Aorta (tissue), 5 donors: ENCODE data around the gene P2RY2. TPM values are rescaled to one million over a fixed set of nuclear protein-coding genes. Genes with fewer than 3 reads are reported as not detected.
A peak's percentile ranks its signal among the peaks of the same experiment; 100 is the strongest.
"Not testable (repeated sequence)": the region's sequence is repeated elsewhere in the genome, so short reads cannot be mapped to it uniquely, and the experiment has no call there.

ENCODE experiments used
- ATAC-seq: fragments of 200-7000 bp; cut with Tn5 transposase; one replicate; pipeline ENCODE4 v1.9.1; 2022; ENCODE audit warnings: moderate library complexity; ENCODE audit not compliant: low FRiP score
- DNase-seq, 2 donors: peaks; one replicate each; pipeline ENCODE4 v3.0.0-alpha.2; 2020
- H3K27ac ChIP-seq, 2 donors: one replicate each; pipeline ENCODE4 v1.5.1; 2013; ENCODE audit warnings: low read length in 2 of 2, mild to moderate bottlenecking in 2 of 2, moderate library complexity in 2 of 2, control low read depth in 1 of 2, inconsistent platforms in 1 of 2, low read depth in 1 of 2
- H3K27me3 ChIP-seq, 2 donors: one replicate each; pipeline ENCODE4 v1.6.1; 2013; ENCODE audit warnings: control low read depth in 1 of 2, low read length in 1 of 2, mild to moderate bottlenecking in 1 of 2, moderate library complexity in 1 of 2; ENCODE audit not compliant: insufficient read depth in 2 of 2, control insufficient read depth in 1 of 2
- H3K36me3 ChIP-seq, 2 donors: one replicate each; pipeline ENCODE4 v1.6.1; 2013; ENCODE audit warnings: control low read depth in 1 of 2, low read length in 1 of 2, mild to moderate bottlenecking in 1 of 2; ENCODE audit not compliant: insufficient read depth in 2 of 2, control insufficient read depth in 1 of 2
- H3K4me1 ChIP-seq, 2 donors: one replicate each; pipeline ENCODE4 v1.6.1; 2013; ENCODE audit warnings: low read length in 2 of 2, control low read depth in 1 of 2, mild to moderate bottlenecking in 1 of 2, moderate library complexity in 1 of 2; ENCODE audit not compliant: insufficient read depth in 2 of 2, control insufficient read depth in 1 of 2
- H3K4me3 ChIP-seq, 2 donors: one replicate each; pipeline ENCODE4 v1.5.1; 2013; ENCODE audit warnings: low read length in 2 of 2, control low read depth in 1 of 2, mild to moderate bottlenecking in 1 of 2
- H3K9me3 ChIP-seq: one replicate; pipeline ENCODE4 v1.6.1; 2013; ENCODE audit warnings: mild to moderate bottlenecking, low read length; ENCODE audit not compliant: control insufficient read depth
- WGBS, 2 donors: extraction: QIAGEN DNeasy Blood & Tissue Kit; methylation state at CpG; one replicate each; pipeline ENCODE4 v1.1.7; 2013; 5-methylcytosine and 5-hydroxymethylcytosine counted together
- intact Hi-C, 2 donors: fragments of 100-400 bp; cut with DNase I; formaldehyde crosslinking; loops; one replicate each; pipeline versions ENCODE4 v1.14.2 to v1.15.0; 2022
- polyA plus RNA-seq, 2 donors: library from polyadenylated mRNA; stranded (reverse); fragments of 200-250 nt; gene quantifications; one replicate each; pipeline ENCODE4 v1.2.3, GENCODE V29; 2013
- total RNA-seq, 2 donors: library from RNA; stranded (reverse); fragmentation: NEBNext Ultra II Directional; extraction: Animal tissue kit (Norgen Biotek cat#: 25700); gene quantifications; one replicate each; pipeline ENCODE4 v1.2.1, GENCODE V29; 2021
- donor health status: healthy with polysubstance abuse.
- donor health status: Bipolar disorder and iron deficiency.
- donor health status: DM: no; HTN: no; CAD: no.
- donor health status: DM: no; HTN: no; CAD: no.
- donor health status: DM: yes; HTN: yes; CAD: no.

Gene P2RY2
- total and polyA plus RNA-seq, 4 donors = 0.50 to 3.9 (median 1.7) TPM

DNA sequence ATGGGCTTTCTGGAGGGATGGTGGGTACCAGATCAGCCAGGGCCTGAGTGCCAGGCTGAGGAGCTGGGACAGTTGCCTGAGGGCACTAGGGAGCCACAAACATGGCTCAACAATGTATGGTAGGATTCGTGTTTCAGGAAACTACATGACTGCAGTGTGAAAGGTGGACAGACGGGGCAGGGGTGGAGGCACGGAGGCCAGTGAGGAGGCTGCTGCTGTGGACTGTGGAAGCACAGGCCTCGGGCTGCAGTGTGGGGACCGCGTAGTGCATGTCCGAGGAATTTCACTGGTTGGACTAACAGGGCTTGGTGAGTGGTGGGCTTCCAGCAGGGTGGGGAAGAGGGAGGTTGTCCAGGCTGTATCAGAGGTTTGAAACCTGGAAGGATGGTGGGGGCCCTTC, 7.8 kb downstream of the P2RY2 start:
- H3K27me3 ChIP-seq = no peaks in the 10 kb centered on the region
- ATAC-seq (no peak), DNase-seq (peak; percentile 18 to 61)
- no peak overlapping the region for H3K27ac ChIP-seq
- WGBS, 2 donors = 95 to 96% methylated on average over 7 of the region's 7 CpGs
- H3K36me3 ChIP-seq = no peaks in the 10 kb centered on the region
- no peaks in the 10 kb centered on the region for H3K4me1 ChIP-seq
- intact Hi-C loops = no loop called here
- no peaks in the 10 kb centered on the region for H3K9me3 ChIP-seq
- no peak overlapping the region for H3K4me3 ChIP-seq

DNA sequence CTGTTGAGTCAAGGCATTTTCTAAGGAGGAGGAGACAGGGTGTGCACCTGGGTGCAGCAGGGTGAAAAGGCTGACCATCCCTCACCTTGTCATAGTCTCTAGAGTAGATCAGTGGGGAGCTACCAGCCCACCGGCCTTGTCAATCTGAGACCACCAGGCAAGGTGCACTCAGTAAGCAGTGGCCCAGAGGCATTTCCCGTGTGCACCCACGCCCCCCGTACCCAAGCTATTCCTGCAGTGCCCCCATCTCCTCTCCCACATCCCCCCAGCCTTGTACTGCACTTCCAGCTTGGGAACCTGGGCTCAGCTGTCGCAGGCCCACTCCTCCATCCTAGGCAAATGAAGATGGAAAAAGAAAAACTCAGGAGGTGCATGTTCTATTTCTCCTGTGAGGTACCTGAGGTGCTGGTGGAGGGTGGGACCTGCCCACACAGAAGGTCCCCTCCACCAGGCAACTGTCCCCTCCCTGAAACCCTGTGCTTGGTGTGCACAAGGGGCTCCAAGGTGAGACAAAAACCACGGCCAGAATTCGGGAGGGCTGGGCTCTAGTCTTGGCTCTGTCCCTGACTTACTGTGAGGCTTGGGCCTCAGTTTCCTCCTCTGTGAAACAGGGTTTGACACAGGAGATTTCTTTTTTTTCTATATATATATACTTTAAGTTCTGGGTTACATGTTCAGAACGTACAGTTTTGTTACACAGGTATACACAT, 8.4 kb downstream of the P2RY2 start:
- Histone ChIP-seq H3K4me3 (no peak overlapping the region), H3K27ac (no peak overlapping the region), H3K4me1 (no peaks in the 10 kb centered on the region), H3K9me3 (no peaks in the 10 kb centered on the region), H3K36me3 (no peaks in the 10 kb centered on the region), H3K27me3 (no peaks in the 10 kb centered on the region)
- intact Hi-C loops = no loop called here
- WGBS, 2 donors = 74 to 82% methylated on average over 8 of the region's 8 CpGs
- DNase-seq (peak; percentile 19 to 53), ATAC-seq (no peak)

DNA sequence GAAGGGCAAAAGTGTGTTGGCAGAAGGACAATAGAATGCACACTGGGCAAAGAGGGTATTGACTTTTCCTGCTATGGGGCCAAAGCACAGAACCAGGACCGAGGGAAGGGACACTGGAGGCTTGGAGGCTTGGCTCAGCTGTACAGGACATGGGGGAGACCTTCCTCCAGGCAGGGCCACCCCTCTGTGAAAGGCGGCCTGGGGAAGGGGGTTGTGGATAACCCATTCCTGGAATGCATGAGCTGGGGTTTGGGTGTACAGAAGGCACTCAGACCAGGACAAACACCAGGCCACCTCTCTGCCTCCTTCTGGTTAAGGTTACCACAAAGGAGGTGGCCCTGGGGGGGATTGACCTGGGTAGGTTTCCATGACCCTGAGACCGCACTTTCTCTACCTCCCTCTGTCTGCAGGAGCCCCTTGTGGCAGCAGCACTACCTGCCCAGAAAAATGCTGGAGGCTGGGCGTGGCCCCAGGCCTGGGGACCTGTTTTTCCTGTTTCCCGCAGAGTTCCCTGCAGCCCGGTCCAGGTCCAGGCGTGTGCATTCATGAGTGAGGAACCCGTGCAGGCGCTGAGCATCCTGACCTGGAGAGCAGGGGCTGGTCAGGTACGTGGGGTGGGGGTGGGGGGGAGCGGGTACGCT, 9.6 kb downstream of the P2RY2 start:
- DNase-seq = peak; percentile 4 to 55
- WGBS, 2 donors = 79 to 83% methylated on average over 12 of the region's 12 CpGs
- H3K4me3 ChIP-seq = no peak overlapping the region
- ATAC-seq = no peak
- H3K9me3 ChIP-seq = no peaks in the 10 kb centered on the region
- no peaks in the 10 kb centered on the region for H3K36me3 ChIP-seq
- intact Hi-C loops = no loop called here
- no peaks in the 10 kb centered on the region for H3K4me1 ChIP-seq
- H3K27me3 ChIP-seq = no peaks in the 10 kb centered on the region
- H3K27ac ChIP-seq = no peak overlapping the region

DNA sequence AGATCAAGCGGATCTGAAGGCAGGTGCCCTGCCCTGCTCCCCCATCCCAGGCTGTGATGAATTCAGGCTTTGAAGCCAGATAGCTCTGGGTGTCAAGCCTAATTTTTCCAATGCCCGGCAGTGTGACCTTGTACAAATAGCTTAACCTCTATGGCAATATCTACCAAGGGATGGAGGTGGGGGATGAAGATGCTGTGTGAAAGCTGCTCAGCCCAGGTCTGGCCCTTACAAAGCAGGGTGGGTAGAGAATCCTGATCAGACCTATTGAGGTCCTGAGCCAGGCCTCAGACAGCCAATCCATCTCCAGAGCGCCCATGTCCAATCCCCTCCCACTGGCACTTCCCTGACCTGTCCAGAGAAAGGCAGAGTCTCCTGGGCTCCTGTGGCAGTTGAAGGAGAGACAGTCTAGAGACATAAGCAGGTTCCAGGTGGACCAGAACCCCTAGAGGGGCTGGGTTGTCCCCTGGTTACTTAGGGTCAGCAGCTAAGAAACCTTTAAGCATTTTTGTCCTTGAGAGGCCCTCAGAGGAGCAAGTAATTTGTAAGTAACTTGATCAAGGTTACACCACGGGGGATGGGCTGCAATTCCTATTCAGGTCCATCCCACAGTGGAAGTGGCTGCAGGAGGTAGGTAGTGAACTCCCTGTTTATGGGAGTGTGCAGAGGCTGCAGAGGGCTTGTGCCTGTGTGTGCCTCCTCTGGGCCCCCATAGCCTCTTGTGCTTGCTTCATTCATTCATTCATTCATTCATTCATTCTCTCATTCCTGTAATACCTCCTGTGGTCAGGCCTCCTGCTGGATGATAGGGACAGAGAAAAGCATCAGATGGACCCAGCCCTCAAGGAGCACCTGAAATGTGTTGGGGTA, 10.4 kb downstream of the P2RY2 start:
- DNase-seq (peak in 1 of 2 donors; percentile 22), ATAC-seq (no peak)
- intact Hi-C loops = no loop called here
- Histone ChIP-seq H3K9me3 (no peaks in the 10 kb centered on the region), H3K4me3 (no peak overlapping the region), H3K36me3 (no peaks in the 10 kb centered on the region), H3K27me3 (no peaks in the 10 kb centered on the region), H3K4me1 (no peaks in the 10 kb centered on the region), H3K27ac (no peak overlapping the region)
- 89 to 98% methylated on average over 4 of the region's 4 CpGs for WGBS, 2 donors

DNA sequence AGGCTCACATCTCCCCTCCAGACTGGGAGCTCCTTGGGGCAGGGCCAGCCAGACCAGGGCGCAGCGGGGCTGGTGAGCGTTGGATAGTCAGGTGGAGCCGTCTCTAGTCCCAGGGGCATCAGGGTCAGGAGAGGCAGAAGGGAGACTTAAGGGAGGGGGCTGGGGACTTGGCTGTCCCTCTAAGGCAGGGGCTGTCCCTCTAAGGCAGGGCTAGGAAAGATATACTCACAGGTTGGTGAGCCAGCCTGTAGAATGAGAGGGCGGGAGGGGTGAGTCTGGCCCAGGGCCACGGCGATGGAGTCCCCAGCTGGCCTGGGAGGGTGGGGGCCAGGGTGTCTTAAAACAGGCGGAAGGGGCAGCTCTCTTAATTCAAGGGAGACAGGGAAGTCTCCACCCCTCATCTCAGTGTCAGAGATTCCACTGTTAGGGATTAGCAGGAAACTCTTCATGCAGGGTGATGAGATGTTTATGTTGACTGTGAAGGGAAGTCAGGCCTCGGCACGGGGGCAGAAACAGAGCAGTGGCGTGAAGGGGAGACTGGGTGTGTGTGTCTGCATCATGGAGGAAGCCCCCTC, 11.3 kb downstream of the P2RY2 start:
- DNase-seq = peak in 1 of 2 donors; percentile 71
- H3K9me3 ChIP-seq = no peaks in the 10 kb centered on the region
- no peaks in the 10 kb centered on the region for H3K36me3 ChIP-seq
- intact Hi-C loops = no loop called here
- no peaks in the 10 kb centered on the region for H3K27me3 ChIP-seq
- H3K27ac ChIP-seq = no peak overlapping the region
- no peak for ATAC-seq
- no peak overlapping the region for H3K4me3 ChIP-seq
- H3K4me1 ChIP-seq = no peaks in the 10 kb centered on the region
- 82 to 88% methylated on average over 11 of the region's 11 CpGs for WGBS, 2 donors

DNA sequence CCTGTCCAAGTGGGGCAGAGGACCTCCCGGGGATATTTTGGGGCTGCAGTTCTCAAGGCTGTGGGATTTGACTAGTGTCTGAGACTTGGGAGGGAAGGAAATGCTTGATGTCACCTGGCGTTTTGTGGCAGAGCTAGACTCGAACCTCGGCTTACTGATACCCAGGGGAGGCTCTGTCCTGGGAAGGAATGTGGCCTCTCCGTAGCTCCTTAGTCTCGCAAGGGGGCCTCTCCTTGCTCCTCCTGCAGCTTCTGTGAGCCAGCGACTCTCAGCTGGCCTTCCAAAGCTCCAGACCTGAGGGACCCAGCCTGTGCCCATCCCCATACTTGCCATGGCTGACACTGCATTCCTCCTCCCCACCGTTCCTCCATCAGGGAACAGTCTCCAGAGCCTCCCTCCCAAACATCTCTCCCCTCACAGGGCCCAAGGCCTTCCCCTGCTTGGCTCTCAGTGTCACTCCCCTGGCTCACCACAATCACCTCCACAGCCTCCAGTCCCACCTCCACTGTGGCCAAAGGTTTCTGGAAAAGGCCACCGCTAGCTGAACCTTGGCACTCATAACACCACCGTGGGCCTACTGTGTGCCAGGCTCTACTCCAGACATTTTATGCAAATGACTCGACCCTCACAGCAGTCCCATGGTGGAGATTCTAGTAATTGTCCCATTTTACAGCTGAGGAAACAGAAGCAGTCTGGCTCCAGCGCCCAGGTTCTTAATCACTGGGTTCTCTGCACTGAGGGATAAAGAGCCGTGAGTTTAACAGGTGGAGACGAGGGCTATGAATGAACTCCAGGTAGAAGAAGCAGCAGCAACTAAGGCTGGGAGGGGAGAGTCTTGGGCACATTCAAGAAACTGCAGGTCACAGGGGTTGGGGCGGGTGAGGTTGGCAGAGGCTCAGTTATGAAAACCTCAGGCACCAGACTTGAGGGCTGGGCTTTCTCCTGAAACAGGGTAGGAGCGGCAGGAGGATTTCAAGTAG, 12.1 kb downstream of the P2RY2 start:
- Histone ChIP-seq H3K4me3 (no peak overlapping the region), H3K27ac (no peak overlapping the region), H3K36me3 (no peaks in the 10 kb centered on the region), H3K4me1 (no peaks in the 10 kb centered on the region), H3K9me3 (no peaks in the 10 kb centered on the region), H3K27me3 (no peaks in the 10 kb centered on the region)
- 91% methylated on average over 16 of the region's 16 CpGs for WGBS, 2 donors
- DNase-seq (peak in 1 of 2 donors; percentile 52), ATAC-seq (no peak)
- intact Hi-C loops = no loop called here

DNA sequence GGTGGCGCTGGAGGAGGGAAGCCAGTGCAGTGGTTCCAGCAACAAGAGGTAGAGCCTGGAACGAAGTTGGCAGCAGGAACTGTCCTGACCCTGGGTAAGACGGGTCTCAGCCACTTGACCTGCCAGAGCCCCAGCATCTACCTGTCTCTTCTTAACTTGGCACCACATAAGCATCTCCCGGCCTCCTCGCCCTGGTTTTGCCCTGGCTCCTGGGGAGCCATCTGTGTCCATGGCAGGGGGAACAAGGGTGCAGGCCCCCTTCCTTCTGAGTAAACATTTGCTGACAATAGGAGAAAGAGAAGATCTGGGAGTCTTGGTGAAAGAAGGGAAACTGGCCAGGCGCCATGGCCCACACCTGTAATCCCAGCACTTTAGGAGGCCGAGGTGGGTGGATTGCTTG, 12.8 kb downstream of the P2RY2 start:
- ATAC-seq = no peak
- DNase-seq = peak in 1 of 2 donors; percentile 51
- Histone ChIP-seq H3K4me3 (no peak overlapping the region), H3K27me3 (no peaks in the 10 kb centered on the region), H3K36me3 (no peaks in the 10 kb centered on the region), H3K4me1 (no peaks in the 10 kb centered on the region), H3K27ac (no peak overlapping the region), H3K9me3 (no peaks in the 10 kb centered on the region)
- intact Hi-C loops = no loop called here
- 95% methylated on average over 7 of the region's 7 CpGs for WGBS, 2 donors

DNA sequence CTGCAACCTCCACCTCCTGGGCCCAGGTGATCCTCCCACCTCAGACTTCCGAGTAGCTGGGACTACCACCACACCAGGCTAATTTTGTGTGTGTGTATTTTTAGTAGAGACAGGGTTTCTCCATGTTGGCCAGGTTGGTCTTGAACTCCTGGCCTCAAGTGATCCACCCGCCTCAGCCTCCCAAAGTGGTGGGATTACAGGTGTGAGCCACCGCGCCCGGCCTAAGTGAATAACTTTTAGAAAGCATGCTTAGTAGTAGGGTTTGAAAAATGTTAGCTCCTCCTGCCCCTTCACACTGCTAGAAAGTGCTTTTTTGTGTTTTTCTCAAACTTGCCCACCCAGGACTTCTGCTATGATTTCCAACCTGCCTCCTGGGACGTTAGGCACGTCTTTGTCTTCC, 14.4 kb downstream of the P2RY2 start:
- H3K27me3 ChIP-seq, H3K4me1 ChIP-seq, H3K9me3 ChIP-seq, H3K27ac ChIP-seq, H3K36me3 ChIP-seq, intact Hi-C loops, ATAC-seq, H3K4me3 ChIP-seq: not testable (repeated sequence)
- 95% methylated on average over 7 of the region's 7 CpGs for WGBS, 2 donors
- DNase-seq = peak in 1 of 2 donors; percentile 9
